Measurements from ENCODE around the gene CLEC7A. TPM values are rescaled to one million over a fixed set of nuclear protein-coding genes. Genes with fewer than 3 reads are reported as not detected.
A peak's percentile ranks its signal among the peaks of the same experiment; 100 is the strongest.

Gene CLEC7A
- total RNA-seq, result 100 to 1,000 TPM in 1 of 7 donors, 10 to 100 TPM in 6; 37.4 to 111 (median 51.8) TPM
- polyA plus RNA-seq, result 10 to 100 TPM in 2 of 3 donors, 1 to 10 TPM in 1; 7.7 to 20.4 (median 11.7) TPM
- long read RNA-seq, donor 1, partial matches to known transcripts, result 12 of 15 reads
- long read RNA-seq, donor 1, other reads (novel, unspliced or antisense), result 0 of 15 reads
- long read RNA-seq, donor 2, partial matches to known transcripts, result 10 of 10 reads
- long read RNA-seq, donor 2, other reads (novel, unspliced or antisense), result 0 of 10 reads

DNA sequence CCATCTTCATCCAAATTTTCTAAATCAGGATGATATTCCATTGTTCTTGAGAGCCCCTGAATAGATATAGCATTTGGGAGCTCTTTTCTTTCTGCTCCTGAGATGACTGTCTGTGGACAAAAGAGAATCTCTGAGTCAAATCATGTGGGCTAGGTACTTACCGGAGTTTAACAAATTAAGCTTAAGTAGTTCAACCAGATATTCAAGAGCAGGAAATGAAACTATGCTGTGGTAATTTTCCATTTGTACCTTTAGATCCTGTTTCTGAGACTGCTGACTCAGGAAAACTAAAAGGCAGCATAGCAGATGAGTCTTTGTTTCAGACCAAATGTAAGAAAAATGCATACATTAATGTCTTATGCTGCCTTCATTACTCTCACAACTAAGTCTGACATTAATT, at the start of gene CLEC7A:
Gene CLEC7A (minus strand): TSS at position 158 of the 400 bp plus-strand sequence. CDS start 117 bp downstream, at position 41.
- TF ChIP-seq, protein P1, sequence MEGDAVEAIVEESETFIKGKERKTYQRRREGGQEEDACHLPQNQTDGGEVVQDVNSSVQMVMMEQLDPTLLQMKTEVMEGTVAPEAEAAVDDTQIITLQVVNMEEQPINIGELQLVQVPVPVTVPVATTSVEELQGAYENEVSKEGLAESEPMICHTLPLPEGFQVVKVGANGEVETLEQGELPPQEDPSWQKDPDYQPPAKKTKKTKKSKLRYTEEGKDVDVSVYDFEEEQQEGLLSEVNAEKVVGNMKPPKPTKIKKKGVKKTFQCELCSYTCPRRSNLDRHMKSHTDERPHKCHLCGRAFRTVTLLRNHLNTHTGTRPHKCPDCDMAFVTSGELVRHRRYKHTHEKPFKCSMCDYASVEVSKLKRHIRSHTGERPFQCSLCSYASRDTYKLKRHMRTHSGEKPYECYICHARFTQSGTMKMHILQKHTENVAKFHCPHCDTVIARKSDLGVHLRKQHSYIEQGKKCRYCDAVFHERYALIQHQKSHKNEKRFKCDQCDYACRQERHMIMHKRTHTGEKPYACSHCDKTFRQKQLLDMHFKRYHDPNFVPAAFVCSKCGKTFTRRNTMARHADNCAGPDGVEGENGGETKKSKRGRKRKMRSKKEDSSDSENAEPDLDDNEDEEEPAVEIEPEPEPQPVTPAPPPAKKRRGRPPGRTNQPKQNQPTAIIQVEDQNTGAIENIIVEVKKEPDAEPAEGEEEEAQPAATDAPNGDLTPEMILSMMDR (IDR thresholded peaks at IDR 0.05 in 8 of 11, conservative IDR thresholded peaks at IDR 0.05 in 3 of 11), result no peak
- TF ChIP-seq POLR2A (IDR thresholded peaks at IDR 0.05), result no peak
- no peak for TF ChIP-seq POLR2AphosphoS5 (IDR thresholded peaks at IDR 0.05)
- Histone ChIP-seq H3K36me3 (peaks cover 0 to 17% (median 0%) of the 10 kb centered on the region in 6 donors), H3K4me3 (peak within 1 kb of the TSS in 6 of 8 donors; percentile 1 to 64 (median 30)), H3K27ac (peak within 1 kb of the TSS; percentile 55 to 93 (median 86)), H3K9me3 (no peaks in the 10 kb centered on the region), H3K4me1 (peaks cover 0 to 42% (median 18%) of the 10 kb centered on the region in 6 donors), H3K27me3 (replicated peaks in 1 of 7) (peaks cover 0 to 45% (median 0%) of the 10 kb centered on the region in 7 donors)
- no peak for DNase-seq
- 3 to 21% (median 5%) methylated on average over 1 of the region's 1 CpG for WGBS, 5 donors
- intact Hi-C loops (cut with DNase I; ENCODE audit: low total_unique reads), result no loop called here

DNA sequence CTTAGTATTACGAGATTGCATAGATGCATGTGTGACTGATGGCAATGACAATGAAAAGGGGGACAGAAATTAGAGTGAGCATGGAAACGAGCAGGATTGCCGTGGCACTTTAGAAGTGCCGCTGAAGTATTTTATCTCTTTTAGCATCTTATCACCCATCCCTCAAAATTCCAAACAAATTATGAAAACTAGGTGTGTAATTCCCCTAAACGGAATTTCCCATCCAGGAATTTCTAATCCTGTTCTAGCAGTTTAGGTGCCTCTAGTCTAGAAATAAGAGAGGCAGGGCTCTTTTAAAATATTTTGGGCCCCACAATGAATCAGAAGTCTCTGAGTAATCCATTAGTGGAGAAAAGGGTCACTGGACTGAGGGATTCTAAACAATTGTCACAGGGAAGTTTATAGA, 49.8 kb upstream of the CLEC7A start:
- Histone ChIP-seq H3K36me3 (no peaks in the 10 kb centered on the region), H3K27ac (no peak overlapping the region), H3K27me3 (replicated peaks in 1 of 7) (peaks cover 0 to 43% (median 0%) of the 10 kb centered on the region in 7 donors), H3K4me1 (peaks cover 0 to 23% (median 0%) of the 10 kb centered on the region in 6 donors), H3K9me3 (no peaks in the 10 kb centered on the region), H3K4me3 (no peak overlapping the region)
- intact Hi-C loops (cut with DNase I; ENCODE audit: low total_unique reads), result no loop called here
- no peak for DNase-seq
- WGBS, 5 donors, result 74 to 86% (median 77%) methylated on average over 5 of the region's 5 CpGs
- TF ChIP-seq POLR2A (IDR thresholded peaks at IDR 0.05) (no peak), POLR2AphosphoS5 (IDR thresholded peaks at IDR 0.05) (no peak)
- TF ChIP-seq, protein P1 (IDR thresholded peaks at IDR 0.05 in 8 of 11, conservative IDR thresholded peaks at IDR 0.05 in 3 of 11), result no peak

DNA sequence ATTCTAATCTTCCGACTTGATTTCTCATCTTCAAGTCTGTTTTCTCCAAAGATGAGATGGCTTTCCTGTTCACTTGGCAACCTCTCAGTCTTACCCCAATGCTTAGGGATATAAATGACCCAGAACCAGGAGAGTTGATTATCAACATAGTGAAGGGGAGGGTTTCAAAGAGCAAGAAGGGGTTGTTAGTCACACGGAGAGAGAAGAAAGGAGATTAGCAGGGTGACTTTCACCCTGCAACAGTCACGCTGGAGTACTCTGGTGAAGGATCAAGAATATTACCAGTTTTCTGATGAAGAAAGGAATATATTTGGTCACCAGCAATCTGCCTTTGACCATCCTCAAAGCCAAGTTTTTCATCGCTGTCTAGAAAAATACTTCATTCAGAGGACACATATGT, 48.8 kb upstream of the CLEC7A start, which contains the start of gene TMEM52B:
Gene TMEM52B (plus strand): TSS at position 212 of the 400 bp plus-strand sequence. CDS start 543 bp downstream, outside the sequence.
- TF ChIP-seq, protein P1 (IDR thresholded peaks at IDR 0.05 in 8 of 11, conservative IDR thresholded peaks at IDR 0.05 in 3 of 11), result no peak
- TF ChIP-seq POLR2A (IDR thresholded peaks at IDR 0.05), result no peak
- WGBS, 5 donors, result 77 to 88% (median 85%) methylated on average over 4 of the region's 4 CpGs
- Histone ChIP-seq H3K27me3 (replicated peaks in 1 of 7) (peaks cover 0 to 33% (median 0%) of the 10 kb centered on the region in 7 donors), H3K27ac (no peak within 1 kb of the TSS), H3K9me3 (no peaks in the 10 kb centered on the region), H3K4me3 (no peak within 1 kb of the TSS), H3K4me1 (peaks cover 0 to 13% (median 0%) of the 10 kb centered on the region in 6 donors), H3K36me3 (no peaks in the 10 kb centered on the region)
- no peak for DNase-seq
- intact Hi-C loops (cut with DNase I; ENCODE audit: low total_unique reads), result no loop called here

DNA sequence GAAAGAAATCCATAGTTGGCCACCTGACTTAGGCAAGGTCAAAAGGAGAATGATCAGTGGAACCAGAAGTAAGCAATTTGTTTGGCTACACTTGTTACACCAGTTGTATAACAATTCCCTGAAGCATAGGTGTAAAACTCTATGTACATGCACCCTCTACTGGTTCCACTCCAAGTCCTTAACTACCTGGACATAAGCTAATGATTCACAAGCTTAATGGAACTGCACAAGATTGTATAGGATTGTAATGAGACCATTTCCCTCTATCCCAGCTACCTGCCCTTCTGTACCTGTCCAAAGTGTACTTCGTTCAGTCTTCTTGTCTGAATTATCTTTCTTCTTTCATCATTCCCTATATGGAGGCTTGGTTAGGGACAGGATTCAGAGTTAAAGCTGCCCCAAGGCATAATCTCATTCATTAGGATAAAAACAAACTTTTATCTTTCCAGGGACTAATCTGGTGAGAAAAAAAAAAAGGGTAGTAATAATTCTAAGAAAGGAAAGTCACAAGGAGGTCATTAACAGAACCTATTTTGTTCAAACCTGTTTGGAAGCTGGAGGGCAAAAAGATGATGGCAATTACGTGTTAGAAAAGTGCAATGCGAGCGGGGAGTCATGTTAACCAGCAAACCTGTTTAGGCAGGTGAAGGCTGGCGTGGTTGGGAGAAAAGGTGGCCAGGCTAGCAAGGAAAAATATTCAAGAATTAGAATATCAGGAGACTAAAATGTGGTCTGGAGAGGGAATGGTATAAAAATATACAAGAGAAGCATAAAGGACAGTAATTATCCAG, 46.0 kb upstream of the CLEC7A start:
- intact Hi-C loops (cut with DNase I; ENCODE audit: low total_unique reads), result no loop called here
- peaks cover 0 to 20% (median 0%) of the 10 kb centered on the region in 7 donors for H3K27me3 ChIP-seq (replicated peaks in 1 of 7)
- no peak overlapping the region for H3K27ac ChIP-seq
- H3K9me3 ChIP-seq, result no peaks in the 10 kb centered on the region
- peaks cover 0 to 5% (median 0%) of the 10 kb centered on the region in 6 donors for H3K4me1 ChIP-seq
- DNase-seq, result no peak
- 77 to 90% (median 87%) methylated on average over 5 of the region's 5 CpGs for WGBS, 5 donors
- TF ChIP-seq POLR2A (IDR thresholded peaks at IDR 0.05) (no peak), POLR2AphosphoS5 (IDR thresholded peaks at IDR 0.05) (no peak)
- TF ChIP-seq, protein P1 (IDR thresholded peaks at IDR 0.05 in 8 of 11, conservative IDR thresholded peaks at IDR 0.05 in 3 of 11), result no peak
- H3K4me3 ChIP-seq, result no peak overlapping the region
- no peaks in the 10 kb centered on the region for H3K36me3 ChIP-seq

Measured in spleen (tissue), 13 donors.